GM21737 (cell line): Measurements from ENCODE around the gene ZNF491.
"Not testable (repeated sequence)": the region's sequence is repeated elsewhere in the genome, so short reads cannot be mapped to it uniquely, and the experiment has no call there.

Source experiments
- ATAC-seq: cut with Tn5 transposase; IDR thresholded peaks from one replicate; pipeline ENCODE4 v1.9.1; 2021; ENCODE audit warnings: mild to moderate bottlenecking, moderate library complexity; ENCODE audit not compliant: unreplicated experiment

ZNF491 gene

DNA sequence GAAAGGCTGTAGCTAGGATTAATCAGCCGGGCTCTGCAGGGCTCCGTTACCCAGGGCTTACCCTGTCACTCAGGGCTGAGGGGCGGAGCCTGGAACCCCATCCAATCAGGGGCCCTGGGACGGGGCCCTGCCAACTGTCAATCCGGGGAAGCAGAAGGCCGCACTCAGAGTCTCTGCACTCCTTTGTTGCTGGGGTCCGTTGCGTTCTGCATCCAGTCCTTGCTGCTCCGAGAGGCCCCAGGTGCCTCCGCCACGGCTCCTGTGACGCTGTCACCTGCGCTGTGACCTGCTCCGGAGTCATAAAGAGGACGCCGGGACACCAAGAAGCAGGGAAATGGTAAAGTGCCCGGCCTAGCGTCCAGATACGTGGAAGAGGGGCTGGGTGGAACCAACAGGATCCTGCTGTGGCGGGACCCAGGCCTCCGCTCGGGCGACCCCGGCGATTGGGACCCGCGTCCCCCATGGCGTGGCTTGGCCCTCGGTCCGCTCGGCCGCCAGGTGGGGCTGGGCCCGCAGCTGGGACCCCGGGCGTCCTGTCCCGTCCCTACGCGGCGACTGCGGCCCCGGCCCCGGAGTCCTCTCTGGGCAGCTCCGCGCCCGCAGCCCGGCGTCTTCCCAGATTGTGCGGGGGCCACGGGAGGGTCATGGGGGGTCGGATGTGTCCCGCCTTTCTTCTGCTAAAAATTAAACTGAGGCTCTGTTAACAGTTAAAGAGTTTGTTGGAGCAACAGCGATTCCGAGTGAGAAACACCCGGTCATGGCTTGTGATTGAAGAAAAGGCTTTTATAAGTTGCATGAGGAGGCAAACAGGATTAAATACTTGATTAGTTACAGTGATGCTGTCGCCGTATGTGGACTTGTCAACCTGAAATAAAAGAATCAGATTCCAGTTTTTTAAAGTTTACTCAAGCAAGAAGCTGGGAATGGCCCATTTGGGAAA, at the start of gene ZNF491:
Gene ZNF491, plus strand, starts transcription at position 133 of the 940 bp plus-strand sequence. CDS start 7,431 bp downstream, outside the sequence.
- ATAC-seq: peak; percentile 93

DNA sequence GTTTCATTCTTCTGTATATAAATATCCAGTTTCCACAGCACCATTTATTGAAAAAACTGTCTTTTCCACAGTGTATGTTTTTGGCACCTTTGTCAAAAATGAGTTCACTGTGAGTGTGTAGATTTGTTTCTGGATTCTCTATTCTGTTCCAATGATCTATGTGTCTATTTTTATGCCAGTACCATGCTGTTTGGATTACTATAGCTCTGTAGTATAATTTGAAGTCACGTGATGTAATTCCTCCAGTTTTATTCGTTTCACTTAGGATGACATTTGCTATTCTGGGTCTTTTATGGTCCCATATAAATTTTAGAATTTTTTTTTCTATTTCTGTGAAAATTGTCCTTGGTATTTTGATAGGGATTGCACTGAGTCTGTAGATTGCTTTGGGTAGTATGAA, 48.6 kb upstream of the ZNF491 start:
- no peak for ATAC-seq

DNA sequence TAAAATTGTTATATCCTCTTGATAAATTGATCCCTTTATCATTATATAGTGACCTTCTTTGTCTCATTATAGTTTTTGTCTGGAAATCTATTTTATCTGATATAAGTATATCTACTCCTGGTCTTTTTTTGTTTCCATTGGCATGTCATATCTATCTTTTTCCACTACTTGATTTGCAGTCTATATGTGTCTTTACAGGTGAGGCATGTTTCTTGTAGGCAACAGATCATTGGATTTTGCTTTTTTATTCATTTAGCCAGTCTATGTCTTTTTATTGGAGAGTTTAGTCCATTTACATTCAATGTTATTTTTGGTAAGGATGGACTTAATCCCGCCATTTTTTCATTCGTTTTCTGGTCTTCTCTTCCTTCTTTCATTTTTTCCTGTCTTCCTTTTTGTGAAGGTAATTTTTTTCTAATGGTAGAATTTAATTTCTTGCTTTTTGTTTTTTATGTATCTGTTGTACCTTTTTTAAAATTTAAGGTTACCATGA, 46.0 kb upstream of the ZNF491 start:
- no peak for ATAC-seq

DNA sequence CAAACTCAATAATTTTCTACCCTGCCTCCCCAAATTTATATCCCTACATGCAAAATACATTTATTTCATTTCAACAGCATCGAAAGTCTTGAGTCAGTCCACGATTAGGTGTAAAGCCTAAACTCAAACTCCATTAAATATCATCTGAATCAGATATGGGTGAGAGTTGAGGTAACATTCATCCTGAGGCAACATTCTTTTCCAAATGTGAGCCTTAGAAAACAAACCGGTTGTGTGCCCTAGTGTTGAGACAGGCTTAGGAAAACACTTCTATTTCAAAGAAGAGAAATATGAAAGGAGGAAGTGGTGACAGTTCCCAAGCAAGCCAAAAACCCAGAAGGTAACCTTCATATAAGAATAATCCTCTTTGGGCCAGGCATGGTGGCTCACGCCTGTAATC, 43.7 kb upstream of the ZNF491 start:
- ATAC-seq: no peak

DNA sequence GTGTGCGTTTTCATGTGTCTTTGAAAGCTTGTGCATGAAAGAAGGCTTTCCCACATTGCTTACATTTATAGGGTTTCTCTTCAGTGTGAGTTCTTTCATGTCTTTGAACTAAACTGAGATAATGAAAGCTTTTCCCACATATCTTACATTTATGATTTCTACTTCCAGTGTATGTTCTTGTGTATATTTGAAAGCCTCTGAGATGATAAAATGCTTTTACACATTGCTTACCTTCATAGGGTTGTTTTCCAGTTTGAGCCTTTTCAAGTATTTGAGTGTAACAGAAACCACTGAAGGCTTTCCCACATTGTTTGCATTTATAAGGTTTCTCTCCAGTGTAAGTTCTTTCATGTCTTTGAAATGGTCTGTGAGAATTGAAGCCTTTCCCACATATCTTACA, 41.4 kb upstream of the ZNF491 start:
- no peak for ATAC-seq

DNA sequence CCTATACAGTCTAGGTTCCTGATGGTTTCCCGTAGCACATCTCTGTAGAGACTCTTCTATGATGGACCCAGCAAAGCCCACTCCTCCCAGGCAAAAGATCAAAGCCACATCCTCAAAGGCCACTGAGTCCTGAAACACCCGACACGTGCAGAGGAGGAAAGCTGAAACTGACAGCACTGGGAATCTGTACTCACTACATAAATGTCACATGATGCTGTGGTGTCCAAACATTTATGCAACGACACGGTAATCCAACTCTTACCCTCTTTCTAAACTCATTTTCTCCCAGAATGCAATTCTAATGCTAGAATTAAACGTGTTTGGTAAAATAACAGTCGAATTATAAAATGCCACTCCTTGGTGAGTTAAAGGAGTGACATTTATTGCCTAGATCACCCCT, 38.5 kb upstream of the ZNF491 start:
- ATAC-seq: no peak

DNA sequence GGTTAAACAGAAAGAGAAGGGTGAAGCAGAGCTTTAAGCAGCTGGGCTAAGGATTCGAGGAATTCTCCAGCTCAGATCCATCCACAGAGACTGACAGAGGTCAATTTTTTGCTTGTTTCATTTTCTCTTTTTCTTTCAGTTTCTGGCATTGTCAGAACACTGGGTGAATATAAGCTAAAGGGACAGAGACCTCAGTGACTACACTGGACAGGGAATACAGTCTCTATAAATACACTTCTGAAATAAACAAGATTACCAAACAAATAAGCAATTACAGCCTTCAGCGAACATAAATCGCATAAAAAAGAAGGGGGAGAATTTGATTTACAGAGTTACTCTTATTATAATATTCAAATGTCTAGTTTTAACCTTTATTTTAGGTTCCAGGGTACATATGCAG, 35.2 kb upstream of the ZNF491 start:
- ATAC-seq: no peak

DNA sequence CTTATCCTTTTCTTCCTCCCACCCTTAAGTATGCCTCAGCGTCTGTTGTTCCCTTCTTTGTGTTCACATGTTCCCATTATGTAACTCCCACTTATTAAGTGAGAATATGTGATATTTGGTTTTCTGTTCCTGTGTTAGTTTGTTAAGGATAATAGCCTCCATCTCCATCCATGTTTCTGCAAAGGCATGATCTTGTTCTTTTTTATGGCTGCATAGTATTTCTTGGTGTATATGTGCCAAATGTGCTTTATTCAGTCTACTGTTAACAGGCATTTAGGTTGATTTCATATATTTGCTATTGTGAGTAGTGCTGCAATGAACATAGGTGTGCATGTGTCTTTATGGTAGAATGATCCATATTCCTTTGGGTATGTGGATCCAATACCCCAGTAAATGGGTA, 34.7 kb upstream of the ZNF491 start:
- ATAC-seq: no peak

DNA sequence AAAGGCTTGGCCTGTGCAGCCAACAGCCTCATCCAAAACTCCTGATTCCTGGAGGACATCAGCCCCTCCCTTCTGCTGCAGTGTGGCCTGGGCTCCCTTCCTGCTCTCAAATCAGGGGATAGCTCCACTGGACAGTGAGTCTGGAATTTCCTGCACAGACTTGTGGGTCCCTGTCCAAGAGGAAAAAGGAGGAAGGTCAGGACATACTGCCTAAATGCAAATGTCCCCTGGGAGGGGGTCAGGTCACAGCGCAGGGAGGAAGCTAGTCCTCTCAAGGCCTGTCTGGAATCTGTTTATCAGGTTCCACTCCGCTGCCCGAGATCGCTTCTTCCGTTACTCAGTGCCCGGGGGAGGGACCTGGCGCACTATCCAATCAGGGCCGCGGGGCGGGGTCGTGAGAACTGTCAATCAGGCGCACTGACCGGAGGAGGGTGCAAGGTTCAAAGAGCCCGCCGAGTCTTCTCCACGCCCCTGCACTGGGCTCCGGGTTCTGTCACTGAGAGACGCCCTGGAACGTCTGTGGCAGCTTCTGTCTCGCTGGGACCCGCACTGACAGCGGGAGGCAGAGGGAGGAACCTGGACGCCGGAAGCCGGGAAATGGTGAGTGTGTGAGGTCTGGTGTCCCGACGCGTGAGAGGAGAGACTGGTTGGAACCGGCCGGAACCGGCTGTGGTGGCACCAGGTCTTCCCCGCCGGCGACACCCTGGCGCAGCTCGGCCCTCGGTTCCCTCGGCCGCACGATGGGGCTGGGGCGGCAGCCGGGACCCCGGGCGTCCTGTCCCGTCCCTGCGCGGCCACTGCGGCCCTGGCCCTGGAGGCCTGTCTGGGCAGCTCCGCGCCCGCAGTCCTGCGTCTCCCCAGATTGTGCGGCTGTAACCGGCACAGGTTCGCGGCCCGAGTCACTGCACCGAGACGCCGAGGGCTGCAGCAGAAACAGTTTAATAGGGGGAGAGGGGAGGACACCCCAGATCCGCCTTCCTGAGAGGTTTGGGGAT, 31.4 kb upstream of the ZNF491 start, which contains the start of gene ZNF441:
Gene ZNF441, plus strand, starts transcription at position 404 of the 995 bp plus-strand sequence. Its CDS starts 194 bp downstream, at position 598.
- ATAC-seq: peak; percentile 90

DNA sequence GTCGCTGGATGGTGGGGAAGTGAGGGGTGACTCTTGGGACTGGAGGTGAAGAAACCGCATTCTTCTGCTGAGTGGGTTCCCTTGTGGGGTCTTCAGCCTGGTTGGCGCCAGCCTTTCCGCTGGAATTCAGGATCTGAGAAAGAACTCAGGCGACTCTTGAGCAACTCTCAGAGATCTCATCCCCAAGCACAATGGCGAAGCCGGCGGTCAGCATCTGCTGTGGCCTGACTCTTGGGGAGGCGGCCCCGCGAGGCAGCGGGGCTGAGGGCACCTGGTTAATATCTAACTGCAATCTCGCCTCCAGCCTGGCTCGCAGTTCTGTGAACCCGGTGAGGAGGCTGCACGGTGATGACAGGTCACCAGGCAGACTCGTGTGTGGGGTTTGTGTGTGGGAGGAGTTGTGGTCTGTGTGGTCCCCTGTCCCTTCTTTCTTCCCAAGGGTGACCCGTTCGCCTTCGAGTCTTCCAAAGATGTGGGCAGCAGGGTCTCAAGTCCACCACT, 30.6 kb upstream of the ZNF491 start:
- no peak for ATAC-seq

DNA sequence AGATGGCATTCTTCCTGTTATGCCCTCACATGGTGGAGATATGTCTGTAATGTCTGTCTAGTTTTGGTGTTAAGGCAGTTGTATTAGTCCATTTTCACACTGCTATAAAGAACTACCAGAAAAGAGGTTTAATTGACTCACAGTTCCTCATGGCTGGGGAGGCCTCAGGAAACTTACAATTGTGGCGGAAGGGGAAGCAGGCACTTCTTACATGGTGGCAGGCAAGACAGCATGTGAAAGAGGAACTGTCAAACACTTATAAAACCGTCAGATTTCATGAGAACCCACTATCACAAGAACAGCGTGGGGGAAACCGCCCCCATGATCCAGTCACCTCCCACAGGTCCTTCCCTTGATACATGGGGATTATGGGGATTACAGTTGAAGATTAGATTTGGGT, 28.3 kb upstream of the ZNF491 start:
- ATAC-seq: no peak

DNA sequence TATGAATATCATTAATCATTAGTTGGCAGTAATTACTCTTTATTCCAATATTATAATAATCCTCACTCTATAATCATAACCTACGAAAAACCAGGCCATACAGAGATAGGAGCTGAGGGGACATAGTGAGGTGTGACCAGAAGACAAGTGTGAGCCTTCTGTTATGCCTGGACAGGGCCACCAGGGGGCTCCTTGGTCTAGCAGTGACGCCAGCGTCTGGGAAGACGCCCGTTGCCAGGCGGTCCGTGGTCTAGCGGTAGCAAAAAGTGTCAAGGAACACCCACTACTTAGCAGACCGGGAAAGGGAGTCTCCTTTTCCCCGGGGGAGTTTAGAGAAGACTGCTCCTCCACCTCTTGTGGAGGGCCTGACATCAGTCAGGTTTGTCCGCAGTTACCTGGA, 26.8 kb upstream of the ZNF491 start:
- not testable (repeated sequence) for ATAC-seq

DNA sequence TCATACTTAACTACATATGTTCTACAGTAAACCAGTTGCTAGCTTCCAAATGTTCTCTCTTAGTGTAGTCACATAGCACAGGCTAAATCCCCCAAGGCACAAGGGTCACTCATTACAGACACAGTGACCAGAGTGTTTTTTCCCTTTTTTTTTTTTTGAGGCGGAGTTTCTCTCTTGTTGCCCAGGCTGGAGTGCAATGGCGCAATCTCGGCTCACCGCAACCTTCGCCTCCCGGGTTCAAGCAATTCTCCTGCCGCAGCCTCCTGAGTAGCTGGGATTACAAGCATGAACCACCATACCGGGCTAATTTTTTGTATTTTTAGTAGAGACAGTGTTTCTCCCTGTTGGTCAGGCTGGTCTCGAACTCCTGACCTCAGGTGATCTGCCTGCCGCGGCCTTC, 21.7 kb upstream of the ZNF491 start:
- not testable (repeated sequence) for ATAC-seq

DNA sequence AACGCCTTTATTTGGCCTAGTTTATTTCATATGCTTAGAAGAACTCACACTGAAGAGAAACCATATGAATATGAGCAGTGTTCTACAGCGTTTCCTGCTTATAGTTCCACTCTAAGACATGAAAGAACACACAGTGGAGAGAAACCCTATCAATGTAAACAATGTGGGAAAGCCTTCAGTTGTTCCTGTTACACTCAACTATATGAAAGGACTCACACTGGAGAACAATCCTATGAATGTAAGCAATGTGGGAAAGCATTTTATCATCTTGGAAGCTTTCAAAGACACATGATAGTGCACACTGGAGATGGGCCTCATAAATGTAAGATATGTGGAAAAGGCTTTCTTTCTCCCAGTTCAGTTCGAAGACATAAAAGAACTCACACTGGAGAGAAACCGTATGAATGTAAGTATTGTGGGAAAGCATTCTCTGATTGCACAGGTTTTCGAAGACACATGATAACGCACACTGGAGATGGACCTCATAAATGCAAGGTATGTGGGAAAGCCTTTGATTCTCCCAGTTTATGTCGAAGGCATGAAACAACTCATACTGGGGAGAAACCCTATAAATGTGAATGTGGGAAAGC, 17.8 kb upstream of the ZNF491 start:
- no peak for ATAC-seq

DNA sequence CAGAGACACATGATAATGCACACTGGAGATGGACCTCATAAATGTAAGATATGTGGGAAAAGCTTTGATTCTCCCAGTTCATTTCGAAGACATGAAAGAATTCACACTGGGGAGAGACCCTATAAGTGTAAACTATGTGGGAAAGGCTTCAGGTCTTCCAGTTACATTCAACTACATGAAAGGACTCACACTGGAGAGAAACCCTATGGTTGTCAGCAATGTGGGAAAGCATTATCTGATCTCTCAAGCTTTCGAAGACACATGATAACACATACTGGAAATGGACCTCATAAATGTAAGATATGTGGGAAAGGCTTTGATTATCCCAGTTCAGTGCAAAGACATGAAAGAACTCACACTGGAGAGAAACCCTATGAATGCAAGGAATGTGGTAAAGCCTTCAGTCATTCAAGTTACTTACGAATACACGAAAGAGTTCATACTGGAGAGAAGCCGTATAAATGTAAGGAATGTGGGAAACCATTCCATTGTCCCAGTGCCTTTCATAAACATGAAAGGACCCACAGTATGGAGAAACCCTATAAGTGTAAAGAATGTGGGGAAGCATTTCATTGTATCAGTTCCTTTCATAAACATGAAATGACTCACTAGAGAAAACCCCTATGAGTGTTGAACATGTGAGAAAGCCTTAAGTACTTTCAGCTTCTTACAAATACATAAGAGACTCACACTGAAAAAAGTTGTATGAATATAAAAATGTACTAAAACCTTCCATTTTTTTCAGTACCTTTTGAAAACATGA, 16.8 kb upstream of the ZNF491 start:
- ATAC-seq: no peak

DNA sequence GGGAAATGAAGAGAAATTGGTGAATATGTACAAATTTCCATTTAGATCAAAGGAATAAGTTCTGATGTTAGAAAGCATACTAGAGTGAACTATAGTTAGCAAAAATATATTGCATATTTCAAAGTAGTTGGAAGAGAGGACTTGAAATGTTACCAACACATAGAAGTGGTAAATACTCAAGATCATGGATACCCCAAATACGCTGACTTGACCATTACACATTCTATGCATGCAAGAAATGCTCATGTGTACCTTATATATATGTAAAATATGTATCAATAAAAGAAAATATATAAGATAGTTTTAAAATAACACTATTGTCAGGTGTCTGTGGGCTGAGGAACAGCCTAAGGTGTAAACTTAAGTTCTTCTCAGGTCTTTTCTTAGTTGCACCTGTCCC, 14.6 kb upstream of the ZNF491 start:
- no peak for ATAC-seq

DNA sequence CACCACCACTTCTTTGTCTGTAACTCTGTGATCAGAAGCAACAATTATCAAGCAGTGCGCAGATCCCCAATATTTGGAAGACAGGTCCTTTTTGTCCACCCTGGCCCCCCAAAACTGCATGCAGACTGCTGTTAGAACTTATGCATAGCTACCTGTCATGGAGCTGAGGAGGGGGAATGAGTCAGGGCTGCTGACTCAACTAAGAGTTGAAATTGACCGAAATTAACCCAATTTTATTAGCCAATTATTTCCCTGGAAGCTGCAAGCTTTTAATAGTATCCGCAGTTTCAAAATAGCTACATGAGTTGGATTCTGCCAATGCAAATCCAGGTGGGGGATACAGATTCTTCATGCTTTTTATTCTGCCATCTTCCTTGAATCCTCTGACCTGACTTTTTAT, 14.0 kb upstream of the ZNF491 start:
- no peak for ATAC-seq

DNA sequence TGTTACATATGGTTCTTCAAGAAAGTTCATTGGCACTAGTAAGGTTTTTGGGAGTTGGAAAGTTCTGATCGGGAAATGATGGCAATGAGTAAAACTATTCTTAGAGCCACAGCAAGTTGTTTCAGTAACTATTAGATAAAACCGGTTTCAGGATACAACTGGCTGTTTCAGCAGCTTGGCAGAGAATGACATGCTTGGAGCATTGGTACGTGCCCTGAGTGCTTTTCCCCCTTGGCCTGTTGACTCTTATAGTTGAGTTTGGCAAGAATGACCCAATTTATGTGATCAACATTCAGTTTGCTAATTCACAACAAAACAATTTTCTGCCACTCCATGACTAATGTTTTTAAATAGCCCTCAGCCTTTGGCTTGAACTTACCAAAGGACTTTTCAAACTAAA, 10.8 kb upstream of the ZNF491 start:
- ATAC-seq: no peak

DNA sequence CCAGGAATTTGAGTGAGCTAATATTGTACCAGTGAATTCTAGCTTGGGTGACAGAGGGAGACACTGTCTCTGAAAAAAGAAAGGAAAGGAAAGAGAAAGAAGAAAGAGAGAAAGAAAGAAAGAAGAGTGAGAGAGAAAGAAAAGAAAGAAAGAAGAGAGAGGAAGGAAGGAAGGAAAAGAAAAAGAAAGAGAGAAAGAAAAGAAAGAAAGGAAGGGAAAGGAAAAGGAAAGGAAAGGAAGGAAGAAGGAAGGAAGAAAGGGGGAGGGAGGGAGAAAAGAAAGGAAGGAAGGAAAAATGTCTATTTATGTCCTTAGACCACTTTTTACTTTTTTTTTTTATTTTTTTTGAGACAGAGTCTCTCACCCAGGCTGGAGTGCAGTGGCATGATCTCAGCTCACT, 5.4 kb upstream of the ZNF491 start:
- no peak for ATAC-seq

DNA sequence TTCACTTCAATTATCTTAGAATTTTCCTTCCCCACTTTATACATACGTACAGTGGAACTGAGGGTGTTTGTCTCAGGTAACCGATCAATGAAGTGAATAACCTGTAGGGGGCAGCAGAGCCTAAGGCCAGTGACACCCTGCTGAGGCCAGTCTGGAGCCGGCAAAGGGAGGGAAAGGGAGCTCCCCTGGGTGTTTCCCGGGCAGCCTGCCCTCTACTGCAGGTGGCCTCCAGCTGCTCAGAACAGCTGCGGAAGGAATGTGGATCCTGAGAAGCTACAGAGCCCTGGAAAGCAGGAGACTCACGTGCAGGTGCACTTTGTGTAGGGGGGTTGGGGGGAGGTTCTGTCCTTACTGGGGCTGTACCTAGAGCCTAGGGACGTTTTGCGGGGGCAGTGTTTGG, 832 bp upstream of the ZNF491 start:
- ATAC-seq: peak; percentile 53
